NCI-H1930 (cell line): ENCODE results near the gene GLRX2.
"Not testable (repeated sequence)": the region's sequence is repeated elsewhere in the genome, so short reads cannot be mapped to it uniquely, and the experiment has no call there.

Source experiments
- DNase-seq, 2 experiments: peaks; one replicate each; lab custom pipeline; 2025; lab: John Stamatoyannopoulos, UW

GLRX2 gene

GRCh38 chr1:193104907-193105820, at the start of gene GLRX2:
Gene GLRX2 (minus strand): TSS chr1:193105414. CDS start chr1:193105382, 32 bp downstream.
- DNase-seq, result peak; percentile 67 to 78

DNA sequence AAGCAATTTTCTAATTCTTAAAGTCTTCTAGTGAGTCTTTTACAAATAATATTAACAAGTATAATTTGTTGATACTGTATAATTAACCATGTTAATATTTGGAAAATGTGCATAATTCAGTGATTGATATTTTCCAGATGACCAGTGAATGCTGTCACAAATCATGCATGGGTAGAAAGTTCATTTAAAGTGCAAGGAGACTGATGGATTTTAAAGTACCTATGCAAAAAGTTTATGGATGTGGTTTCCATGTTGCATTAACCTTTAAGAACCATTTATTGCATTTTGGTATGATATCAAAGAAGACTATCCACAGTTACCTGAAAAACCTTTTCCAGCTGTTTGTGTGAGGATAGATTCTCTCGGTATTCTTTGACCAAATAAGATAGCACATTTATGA, 39.8 kb upstream of the GLRX2 start:
- no peak for DNase-seq

DNA sequence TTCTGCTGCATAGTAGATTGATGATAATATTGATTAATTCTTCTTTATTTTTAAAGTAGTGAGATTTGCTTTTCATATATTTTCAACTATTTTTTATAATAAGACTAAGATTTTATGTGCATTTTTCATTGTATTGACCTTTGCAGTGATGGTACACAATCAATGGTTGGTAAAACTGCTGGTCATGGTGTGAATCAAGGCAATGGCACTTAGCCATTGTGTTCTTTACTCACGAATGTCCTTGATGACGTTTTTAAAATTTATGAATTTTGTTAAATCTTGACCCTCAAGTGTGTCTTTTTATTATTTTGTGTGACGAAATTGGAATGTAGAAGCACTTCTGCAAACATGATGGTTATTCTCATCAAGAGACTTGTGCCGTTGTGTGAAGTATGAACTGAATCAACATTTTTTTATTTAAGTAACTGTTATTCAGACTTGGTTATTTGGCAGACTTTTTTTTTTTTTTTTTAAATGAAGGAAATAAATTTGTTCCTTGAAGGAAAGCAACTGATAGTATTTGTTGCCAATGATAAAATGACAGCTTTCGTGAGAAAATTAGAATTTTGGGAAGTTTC, 39.2 kb upstream of the GLRX2 start:
- no peak for DNase-seq

GRCh38 chr1:193143285-193143684, 38.1 kb upstream of the GLRX2 start:
- DNase-seq, result no peak

GRCh38 chr1:193142409-193142808, 37.2 kb upstream of the GLRX2 start:
- DNase-seq, result no peak

GRCh38 chr1:193141804-193142203, 36.6 kb upstream of the GLRX2 start:
- DNase-seq, result no peak

GRCh38 chr1:193140254-193140653, 35.0 kb upstream of the GLRX2 start:
- DNase-seq, result no peak

DNA sequence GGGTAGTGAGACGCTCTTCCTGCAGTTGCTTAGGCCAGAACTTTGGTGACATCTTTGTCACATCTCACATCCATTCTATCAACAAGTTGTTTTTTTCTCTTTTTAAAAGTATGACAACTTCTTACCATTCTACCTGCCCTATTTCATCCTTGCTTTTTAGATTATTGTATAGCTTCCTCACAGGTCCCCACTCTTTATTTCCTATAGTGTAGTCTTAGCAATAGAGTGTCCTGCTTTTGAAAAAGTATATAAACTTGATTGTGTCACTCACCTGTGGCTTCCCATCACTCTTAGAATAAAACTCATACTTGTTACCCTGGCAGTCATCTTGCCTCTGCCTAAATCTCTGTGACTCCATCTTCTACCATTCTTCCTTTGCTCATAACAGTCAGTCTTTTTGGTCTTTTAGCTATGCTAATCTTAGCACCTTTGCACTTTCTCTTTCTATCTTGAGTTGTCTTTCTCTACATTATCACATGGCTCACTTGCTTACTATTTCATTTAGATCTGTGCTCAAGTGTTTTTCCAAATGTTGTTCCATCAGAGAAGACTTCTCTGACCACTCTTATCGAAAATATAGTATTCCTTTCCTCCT, 26.1 kb upstream of the GLRX2 start:
- no peak for DNase-seq

DNA sequence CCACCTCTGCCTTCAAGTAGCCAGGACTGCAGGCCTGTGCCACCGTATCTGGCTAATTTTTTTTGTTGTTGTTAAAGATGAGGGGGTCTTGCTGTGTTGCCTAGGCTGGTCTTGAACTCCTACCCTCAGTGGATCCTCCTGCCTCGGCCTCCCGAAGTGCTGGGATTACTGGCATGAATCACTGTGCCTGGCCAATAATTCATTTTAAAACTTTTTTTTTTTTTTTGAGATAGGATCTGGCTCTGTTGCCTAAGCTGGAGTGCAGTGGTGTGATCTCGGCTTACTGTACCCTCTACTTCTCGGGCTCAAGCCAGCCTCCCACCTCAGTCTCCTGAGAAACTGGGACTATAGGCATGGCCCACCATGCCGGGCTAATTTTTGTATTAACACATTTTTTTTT, 20.2 kb upstream of the GLRX2 start:
- DNase-seq, result no peak

GRCh38 chr1:193123751-193124150, 18.5 kb upstream of the GLRX2 start:
- DNase-seq, result no peak

- peak; percentile 93 to 96 for DNase-seq
Observed at GRCh38 chr1:193121616-193122593, 16.7 kb upstream of the GLRX2 start, which contains the start of gene CDC73. Gene CDC73 (plus strand): TSS chr1:193122031. CDS start chr1:193122201, 170 bp downstream.

DNA sequence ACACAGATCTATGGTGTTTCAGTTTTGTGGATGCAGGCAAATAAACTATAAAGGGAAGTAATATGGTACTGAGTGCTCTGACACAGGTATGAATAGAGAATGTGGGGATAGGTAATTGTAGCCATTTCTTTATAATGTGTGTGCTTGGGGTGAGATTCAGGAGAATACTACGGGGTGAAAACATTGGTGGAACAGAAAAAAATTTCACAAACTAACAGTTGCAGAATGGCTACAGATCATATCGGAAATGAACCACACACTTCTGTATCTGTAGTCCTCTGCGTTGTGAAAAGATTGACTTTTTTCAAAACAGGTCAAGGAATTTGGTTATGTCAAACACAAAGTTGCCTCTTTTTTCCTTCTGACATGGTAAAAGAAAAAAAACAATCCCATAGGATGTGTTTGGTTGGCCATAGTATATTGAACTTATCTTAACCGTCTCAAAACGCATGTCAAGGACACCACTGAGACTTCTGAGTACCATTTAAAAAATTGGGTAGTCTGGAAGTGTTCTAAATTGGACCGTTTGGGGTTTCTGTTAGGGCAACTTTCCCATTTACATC, 15.5 kb upstream of the GLRX2 start:
- no peak for DNase-seq

DNA sequence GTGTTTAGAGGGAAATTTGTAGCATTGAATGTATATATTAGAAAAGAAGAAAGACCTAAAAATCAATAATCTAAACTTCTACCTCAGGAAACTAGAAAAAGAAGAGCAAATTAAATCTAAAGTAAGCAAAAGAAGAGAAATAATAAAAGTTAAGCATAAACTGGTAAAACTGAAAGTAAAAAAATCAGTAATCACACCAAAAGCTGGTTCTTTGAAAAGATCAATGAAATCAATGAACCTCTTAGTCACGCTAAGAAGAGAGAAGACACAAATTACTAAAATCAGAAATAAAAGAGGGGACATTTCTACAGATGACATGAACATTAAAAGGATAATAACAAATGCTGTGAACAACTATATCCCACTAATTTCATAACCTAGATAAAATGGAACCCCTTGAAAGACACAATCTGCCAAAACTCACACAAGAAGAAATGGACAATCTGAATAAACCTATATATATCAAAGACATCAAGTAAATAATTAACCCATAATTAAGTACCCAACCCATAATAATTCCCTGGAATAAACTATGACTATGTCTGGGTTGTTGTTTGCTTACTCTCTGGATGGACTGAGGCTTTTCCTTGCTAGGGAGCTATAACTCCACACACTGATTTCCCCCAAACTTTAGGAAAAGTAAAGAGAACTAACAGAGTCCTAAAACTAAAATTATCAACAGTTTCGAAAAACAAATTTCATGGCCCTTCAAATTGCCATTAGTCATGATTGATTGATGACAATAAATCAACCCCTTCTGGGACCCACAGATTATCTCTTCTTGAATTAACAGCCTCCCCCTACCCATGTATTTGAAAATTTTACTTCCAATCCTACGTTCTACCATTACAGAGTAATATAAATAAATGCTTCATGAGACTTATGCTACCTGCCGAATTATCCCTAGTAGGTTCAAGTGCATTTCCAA, 13.9 kb upstream of the GLRX2 start:
- DNase-seq, result no peak

DNA sequence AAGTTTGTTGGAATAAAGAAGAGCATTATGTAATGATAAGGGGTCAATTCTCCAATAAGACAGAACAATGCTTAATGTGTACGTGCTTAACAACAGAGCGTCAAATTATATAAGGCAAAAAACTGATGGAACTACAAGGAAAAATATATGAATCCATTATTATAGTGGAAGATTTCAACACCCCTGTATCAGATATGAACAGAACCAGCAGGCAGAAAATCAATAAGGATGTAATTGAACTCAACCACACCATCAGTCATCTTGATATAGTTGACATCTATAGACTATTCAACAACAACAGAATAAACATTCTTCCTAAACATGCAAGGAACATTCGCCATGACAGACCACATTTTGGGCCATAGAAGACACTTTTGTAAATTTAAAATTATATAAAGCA, 13.0 kb upstream of the GLRX2 start:
- no peak for DNase-seq

- not testable (repeated sequence) for DNase-seq
Observed at GRCh38 chr1:193117167-193117566, 12.0 kb upstream of the GLRX2 start.

DNA sequence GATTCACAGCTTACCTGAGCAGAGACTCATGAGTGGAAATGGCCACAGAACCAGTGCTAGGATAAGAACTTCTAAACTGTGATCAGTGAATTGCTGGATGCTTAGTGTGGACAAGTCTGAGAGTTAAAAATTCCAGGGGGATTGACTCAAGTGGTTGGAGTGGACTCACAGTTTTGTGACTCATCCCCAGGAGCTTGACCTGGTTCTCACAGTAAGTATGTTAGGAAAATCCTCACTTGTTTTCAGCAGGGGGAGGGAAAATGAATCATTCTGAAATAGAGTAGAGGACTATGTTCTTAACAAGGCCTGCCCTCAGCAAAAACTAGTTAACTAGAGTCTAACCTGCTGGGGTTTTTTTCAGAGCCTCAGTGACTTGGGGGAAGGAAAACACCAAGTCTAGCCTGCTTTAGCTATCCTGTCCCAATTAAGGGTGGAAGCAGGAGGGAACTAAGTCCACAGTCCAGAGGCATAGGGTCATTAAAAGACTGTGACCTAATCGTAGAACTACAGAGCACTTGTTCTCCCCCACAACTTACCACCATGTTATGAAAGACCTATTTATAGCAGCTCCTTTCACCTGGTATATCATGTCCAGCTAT, 10.5 kb upstream of the GLRX2 start:
- DNase-seq, result no peak

DNA sequence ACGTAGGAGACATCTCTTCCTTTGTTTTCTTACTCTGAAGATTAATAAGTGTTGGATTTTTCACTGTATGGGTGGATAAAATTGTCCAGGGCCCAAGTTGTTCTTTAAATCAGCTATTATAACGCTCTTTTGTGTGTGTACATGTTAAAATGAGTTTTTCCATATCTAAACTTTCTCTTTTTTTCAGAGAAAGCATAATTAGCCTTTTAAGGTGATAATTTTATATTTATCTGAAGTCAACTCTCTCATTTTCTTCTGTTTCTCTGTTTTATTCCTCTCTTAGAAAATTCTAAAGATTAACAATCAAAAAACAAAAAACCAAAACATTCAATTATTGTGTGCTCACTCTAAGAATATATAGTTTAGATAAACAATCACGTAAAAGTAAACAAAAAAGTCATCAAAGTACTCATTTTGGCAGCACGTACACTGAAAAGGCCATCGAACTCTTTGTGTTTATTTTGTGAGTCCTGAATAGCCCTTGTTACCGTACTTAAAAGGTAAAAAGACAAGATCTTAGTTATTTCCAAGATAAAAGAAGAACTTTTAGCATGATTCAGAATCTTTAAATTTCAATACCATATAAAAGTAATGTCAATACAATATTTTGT, 9.4 kb upstream of the GLRX2 start:
- DNase-seq, result no peak

- DNase-seq, result no peak
Observed at GRCh38 chr1:193113992-193114332, 8.7 kb upstream of the GLRX2 start.

- no peak for DNase-seq
Observed at GRCh38 chr1:193113258-193113991, 8.2 kb upstream of the GLRX2 start.
